Measurements from ENCODE around the gene RALGAPB.

DNA sequence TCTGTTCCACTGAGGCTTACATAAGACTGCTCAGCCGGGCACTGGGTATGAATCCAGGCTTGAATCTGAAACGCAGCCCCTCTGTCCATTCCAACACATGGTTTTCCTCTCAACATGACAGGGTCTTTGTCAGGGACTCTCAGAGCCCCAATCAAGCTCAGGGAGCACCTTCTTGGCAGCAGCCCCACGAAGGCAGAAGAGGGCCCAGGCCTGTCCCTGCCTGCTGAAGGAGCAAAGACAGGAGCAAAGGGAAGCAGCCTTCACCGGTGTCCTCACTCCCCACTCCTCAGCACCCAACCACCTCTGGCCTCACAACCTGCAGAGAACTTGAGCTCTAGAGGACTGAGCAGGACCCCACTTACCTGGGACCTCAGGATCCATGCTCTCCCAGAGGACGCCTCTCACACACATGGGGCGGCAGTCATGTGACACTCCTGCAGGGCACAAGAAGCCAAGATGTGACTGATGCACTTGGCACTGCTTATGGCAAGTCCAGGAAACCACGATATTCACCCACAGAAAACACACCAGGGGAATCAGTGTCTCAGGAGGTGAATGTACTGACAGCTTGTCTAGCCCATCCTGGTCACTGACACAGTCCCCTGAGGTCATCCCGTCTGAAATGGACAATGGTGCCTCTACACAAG is 41.8 kb upstream of the RALGAPB start:
- TF ChIP-seq, protein P1, sequence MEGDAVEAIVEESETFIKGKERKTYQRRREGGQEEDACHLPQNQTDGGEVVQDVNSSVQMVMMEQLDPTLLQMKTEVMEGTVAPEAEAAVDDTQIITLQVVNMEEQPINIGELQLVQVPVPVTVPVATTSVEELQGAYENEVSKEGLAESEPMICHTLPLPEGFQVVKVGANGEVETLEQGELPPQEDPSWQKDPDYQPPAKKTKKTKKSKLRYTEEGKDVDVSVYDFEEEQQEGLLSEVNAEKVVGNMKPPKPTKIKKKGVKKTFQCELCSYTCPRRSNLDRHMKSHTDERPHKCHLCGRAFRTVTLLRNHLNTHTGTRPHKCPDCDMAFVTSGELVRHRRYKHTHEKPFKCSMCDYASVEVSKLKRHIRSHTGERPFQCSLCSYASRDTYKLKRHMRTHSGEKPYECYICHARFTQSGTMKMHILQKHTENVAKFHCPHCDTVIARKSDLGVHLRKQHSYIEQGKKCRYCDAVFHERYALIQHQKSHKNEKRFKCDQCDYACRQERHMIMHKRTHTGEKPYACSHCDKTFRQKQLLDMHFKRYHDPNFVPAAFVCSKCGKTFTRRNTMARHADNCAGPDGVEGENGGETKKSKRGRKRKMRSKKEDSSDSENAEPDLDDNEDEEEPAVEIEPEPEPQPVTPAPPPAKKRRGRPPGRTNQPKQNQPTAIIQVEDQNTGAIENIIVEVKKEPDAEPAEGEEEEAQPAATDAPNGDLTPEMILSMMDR (IDR thresholded peaks at IDR 0.05) = no peak
- TF ChIP-seq POLR2A (IDR thresholded peaks at IDR 0.05) (no peak), POLR2AphosphoS5 (IDR thresholded peaks at IDR 0.05) (no peak)

Data from breast epithelium (tissue), 3 donors.